Activated CD4-positive, CD25-positive, alpha-beta regulatory T cell treated with anti-CD3 and anti-CD28 coated beads, Interleukin-2, amount 50 U/mL, for 24 hours (primary cell): Measurements from ENCODE around the gene QKI.

ENCODE experiments used
- ATAC-seq, 2 donors: fragments of 150-1000 bp; cut with Tn5 transposase; one replicate each; pipeline ENCODE4 v1.10.0; 2021; ENCODE audit warnings: mild to moderate bottlenecking in 1 of 2, moderate library complexity in 1 of 2

Gene QKI

GRCh38 chr6:163490826-163491577 is 76.5 kb downstream of the QKI start:
- ATAC-seq = no peak

DNA sequence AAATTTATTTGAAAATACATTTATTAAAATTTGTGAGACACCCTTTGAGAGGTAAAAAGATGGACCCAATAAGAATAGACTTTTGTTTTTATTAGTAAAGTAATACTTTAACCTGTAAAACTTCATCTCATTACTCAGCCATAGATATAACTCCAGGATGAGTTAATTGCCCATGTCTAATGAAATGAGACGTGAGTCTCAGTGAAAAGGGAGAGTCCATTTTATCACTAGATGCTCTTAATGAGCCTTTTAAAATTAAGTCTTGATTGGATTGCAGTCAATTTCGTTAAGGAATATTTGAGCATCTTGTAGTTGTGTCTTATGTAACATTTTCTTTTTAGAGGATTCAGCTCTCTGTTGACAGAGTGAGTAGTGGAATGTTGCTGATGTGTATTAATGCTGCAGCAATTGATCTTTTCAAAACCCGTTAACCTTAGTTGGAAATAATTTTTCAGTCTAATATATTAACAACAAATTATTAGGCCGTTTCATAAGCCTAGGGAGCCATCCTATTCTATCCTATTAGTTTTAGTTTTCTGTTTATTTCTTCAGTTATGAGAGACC is 77.3 kb downstream of the QKI start:
- no peak for ATAC-seq

- peak in 1 of 2 donors; percentile 51 for ATAC-seq
Observed at GRCh38 chr6:163494279-163494727, 79.8 kb downstream of the QKI start.

- no peak for ATAC-seq
Observed at GRCh38 chr6:163496205-163496604, 81.7 kb downstream of the QKI start.

GRCh38 chr6:163500105-163500504 is 85.6 kb downstream of the QKI start:
- no peak for ATAC-seq

GRCh38 chr6:163501026-163501425 is 86.5 kb downstream of the QKI start:
- ATAC-seq = no peak

- ATAC-seq = no peak
Observed at GRCh38 chr6:163501439-163501838, 86.9 kb downstream of the QKI start.

- no peak for ATAC-seq
Observed at GRCh38 chr6:163504984-163505640, 90.6 kb downstream of the QKI start.

DNA sequence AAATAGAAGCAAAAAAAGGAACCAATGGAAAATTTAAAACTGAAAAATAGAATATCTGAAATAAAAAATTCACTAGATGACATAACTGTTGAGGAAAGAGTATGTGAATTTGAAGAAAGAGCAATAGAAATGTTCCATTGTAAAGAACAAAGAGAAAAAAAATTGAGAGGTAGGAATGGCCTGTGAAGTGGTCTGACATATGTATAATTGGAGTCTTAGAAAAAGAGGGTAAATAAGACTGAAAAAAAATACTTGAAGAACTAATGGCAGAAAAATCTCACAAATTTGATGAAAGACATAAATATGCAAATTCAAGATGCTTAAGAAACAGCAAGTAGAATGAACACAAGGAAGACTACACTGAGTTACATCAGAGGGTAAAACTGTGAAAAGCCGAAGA is 93.4 kb downstream of the QKI start:
- ATAC-seq = no peak

- ATAC-seq = no peak
Observed at GRCh38 chr6:163513003-163513402, 98.5 kb downstream of the QKI start.

- ATAC-seq = no peak
Observed at GRCh38 chr6:163513570-163514166, 99.2 kb downstream of the QKI start.

GRCh38 chr6:163516908-163517307 is 102.4 kb downstream of the QKI start:
- ATAC-seq = no peak

DNA sequence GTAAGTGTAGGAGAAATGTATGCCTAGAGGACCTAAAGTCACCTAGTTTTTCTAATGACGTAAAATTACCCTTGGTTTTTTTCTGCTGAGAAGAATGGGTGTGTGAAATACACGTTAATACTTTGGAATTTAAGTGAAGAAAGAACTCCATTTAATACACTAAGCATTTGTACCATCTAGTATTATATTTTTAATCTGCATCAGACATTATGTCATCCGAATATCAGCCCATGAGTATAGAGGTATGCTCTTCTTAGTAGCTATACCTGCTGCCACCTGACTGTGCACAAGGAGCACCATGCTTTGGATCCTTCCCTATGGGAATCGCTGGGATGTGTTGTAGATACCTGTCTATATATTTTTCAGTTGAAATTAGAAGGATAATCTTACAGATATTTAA is 106.4 kb downstream of the QKI start:
- ATAC-seq = no peak

GRCh38 chr6:163522033-163522432 is 107.5 kb downstream of the QKI start:
- ATAC-seq = no peak

- no peak for ATAC-seq
Observed at GRCh38 chr6:163525926-163526325, 111.4 kb downstream of the QKI start.

GRCh38 chr6:163526346-163526745 is 111.8 kb downstream of the QKI start:
- no peak for ATAC-seq

GRCh38 chr6:163527291-163527690 is 112.8 kb downstream of the QKI start:
- no peak for ATAC-seq

- no peak for ATAC-seq
Observed at GRCh38 chr6:163529605-163530004, 115.1 kb downstream of the QKI start.

- ATAC-seq = no peak
Observed at GRCh38 chr6:163530406-163530805, 115.9 kb downstream of the QKI start.

GRCh38 chr6:163531122-163531521 is 116.6 kb downstream of the QKI start:
- no peak for ATAC-seq

GRCh38 chr6:163532526-163533078 is 118.1 kb downstream of the QKI start:
- no peak for ATAC-seq

DNA sequence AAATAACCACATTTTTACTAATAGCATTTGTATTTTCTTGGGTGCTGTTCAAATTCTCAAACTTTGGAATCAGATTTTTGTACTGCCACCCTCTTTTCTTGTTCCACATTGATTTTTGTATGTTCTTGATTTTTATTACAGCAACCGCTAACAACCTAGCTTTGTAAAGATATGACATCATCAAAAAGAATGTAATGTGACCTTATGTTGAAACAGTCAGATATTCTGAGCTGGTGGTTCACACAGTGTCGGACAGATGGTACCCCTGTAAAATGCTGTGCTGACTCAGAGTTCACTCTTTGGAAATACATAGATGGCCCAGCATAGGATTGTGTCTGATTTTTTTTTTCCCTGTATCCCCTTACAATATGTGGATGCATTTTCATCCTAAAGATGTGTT is 118.9 kb downstream of the QKI start:
- ATAC-seq = no peak

GRCh38 chr6:163536770-163537169 is 122.3 kb downstream of the QKI start:
- no peak for ATAC-seq
